ENCODE results near the gene GNPTG.

GNPTG gene

DNA sequence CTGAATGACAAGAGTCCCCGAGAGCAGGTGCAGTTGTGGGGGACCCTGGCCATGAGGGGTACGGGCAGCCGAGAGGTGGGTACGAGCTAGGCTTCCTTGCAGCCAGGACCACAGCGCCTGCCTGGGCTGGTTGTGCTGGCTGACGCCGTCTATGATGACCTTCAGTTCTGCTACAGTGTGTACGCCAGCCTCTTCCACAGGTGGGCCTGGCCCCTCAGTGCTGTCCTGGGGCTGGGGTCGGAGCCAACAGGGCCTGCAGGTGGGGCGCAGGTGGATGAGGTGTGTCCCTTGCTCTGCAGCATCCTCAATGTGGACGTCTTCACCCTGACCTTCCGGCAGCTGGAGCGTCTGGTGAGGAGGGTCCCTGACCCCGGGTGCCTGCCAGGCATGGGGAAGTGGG, 7.2 kb upstream of the GNPTG start:
- no peak overlapping the region for H3K4me3 ChIP-seq (ENCODE audit: low read depth, low read length)
- no peak for DNase-seq (ENCODE audit: low read depth)
- TF ChIP-seq, protein P1, sequence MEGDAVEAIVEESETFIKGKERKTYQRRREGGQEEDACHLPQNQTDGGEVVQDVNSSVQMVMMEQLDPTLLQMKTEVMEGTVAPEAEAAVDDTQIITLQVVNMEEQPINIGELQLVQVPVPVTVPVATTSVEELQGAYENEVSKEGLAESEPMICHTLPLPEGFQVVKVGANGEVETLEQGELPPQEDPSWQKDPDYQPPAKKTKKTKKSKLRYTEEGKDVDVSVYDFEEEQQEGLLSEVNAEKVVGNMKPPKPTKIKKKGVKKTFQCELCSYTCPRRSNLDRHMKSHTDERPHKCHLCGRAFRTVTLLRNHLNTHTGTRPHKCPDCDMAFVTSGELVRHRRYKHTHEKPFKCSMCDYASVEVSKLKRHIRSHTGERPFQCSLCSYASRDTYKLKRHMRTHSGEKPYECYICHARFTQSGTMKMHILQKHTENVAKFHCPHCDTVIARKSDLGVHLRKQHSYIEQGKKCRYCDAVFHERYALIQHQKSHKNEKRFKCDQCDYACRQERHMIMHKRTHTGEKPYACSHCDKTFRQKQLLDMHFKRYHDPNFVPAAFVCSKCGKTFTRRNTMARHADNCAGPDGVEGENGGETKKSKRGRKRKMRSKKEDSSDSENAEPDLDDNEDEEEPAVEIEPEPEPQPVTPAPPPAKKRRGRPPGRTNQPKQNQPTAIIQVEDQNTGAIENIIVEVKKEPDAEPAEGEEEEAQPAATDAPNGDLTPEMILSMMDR (IDR thresholded peaks at IDR 0.05; ENCODE audit: insufficient read depth, low read depth, low read length, missing control alignments), result no peak

DNA sequence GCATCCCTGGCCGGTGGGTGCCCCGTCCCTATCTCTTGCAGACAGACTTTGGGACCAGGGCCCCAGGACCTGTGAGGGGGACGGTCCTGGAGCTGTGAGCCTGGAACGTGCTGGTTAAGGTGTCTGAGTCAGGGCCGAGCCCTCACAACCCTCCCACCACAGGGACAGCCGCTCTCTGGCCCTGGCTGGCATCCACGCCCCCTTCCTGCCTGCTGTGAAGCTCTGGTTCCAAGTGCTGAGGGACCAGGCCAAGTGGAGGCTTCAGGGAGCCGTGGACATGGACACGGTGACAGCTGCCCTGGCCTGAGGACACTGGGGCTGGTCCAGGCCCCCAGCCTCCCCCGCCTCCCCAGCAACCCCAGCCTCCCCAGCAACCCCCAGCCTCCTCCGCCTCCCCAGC, 6.6 kb upstream of the GNPTG start:
- no peak for DNase-seq (ENCODE audit: low read depth)
- TF ChIP-seq, protein P1 (IDR thresholded peaks at IDR 0.05; ENCODE audit: insufficient read depth, low read depth, low read length, missing control alignments), result no peak
- H3K4me3 ChIP-seq (ENCODE audit: low read depth, low read length), result no peak overlapping the region

DNA sequence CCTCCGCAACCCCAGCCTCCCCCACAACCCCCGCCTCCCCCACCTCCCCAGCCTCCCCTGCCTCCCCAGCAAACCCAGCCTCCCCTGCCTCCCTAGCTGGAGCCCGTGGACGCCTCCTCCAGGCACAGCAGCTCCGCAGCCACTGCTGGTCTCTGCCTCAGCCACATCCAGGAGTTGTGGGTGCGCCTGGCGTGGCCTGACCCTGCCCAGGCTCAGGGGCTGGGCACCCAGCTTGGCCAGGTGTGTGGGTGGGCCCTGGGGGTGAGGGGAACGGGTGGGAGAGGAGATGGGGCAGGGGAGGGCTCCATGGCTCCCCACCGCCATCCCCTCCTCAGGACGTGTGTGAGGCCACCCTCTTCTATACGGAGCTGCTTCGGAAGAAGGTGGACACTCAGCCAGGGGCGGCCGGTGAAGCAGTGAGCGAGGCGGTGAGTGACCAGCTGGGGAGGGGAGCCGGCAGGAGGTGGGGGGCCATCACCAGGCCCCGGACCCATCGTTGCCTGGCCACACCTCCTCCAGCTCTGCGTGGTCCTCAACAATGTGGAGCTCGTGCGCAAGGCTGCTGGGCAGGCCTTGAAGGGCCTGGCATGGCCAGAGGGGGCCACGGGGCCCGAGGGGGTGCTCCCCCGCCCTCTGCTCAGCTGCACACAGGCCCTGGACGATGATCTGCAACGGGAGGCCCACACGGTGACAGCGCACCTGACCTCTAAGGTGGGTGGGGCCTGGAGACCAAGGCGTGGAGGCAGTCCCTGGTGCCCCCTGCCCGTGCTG, 5.9 kb upstream of the GNPTG start:
- no peak for DNase-seq (ENCODE audit: low read depth)
- TF ChIP-seq, protein P1 (IDR thresholded peaks at IDR 0.05; ENCODE audit: insufficient read depth, low read depth, low read length, missing control alignments), result no peak
- H3K4me3 ChIP-seq (ENCODE audit: low read depth, low read length), result no peak overlapping the region

DNA sequence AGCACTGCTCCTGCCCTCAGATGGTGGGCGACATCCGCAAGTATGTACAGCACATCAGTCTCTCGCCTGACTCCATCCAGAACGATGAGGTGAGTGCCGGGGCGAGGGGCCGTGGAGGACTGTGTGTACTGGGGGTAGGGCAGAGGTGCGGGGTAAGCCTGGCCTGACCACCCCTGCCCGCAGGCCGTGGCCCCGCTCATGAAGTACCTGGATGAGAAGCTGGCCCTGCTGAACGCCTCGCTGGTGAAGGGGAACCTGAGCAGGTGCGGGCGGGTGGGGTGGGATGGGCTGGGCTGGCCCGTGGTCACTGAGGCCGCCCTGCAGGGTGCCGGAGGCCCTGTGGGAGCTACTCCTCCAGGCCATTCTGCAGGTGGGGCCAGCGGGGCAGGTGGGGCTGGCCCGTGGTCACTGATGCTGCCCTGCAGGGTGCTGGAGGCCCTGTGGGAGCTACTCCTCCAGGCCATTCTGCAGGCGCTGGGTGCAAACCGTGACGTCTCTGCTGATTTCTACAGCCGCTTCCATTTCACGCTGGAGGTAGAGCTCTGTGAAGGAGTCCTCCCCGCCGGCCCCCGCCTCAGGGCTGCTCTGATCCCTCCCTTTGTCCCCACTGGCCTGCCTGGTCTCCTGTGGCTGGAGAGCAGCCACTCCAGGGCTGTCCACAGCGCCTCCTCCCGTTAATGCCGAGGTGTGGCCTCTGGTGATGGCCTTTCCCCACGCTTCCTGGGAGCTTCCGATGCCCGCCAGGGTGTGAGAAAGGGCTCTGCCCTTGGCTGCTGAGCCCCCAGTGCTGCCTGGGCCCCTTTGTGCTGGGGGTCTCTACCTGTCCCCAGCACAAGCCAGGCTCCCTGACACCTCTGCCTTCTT, 5.1 kb upstream of the GNPTG start:
- DNase-seq (ENCODE audit: low read depth), result no peak
- TF ChIP-seq, protein P1 (IDR thresholded peaks at IDR 0.05; ENCODE audit: insufficient read depth, low read depth, low read length, missing control alignments), result no peak
- H3K4me3 ChIP-seq (ENCODE audit: low read depth, low read length), result no peak overlapping the region

DNA sequence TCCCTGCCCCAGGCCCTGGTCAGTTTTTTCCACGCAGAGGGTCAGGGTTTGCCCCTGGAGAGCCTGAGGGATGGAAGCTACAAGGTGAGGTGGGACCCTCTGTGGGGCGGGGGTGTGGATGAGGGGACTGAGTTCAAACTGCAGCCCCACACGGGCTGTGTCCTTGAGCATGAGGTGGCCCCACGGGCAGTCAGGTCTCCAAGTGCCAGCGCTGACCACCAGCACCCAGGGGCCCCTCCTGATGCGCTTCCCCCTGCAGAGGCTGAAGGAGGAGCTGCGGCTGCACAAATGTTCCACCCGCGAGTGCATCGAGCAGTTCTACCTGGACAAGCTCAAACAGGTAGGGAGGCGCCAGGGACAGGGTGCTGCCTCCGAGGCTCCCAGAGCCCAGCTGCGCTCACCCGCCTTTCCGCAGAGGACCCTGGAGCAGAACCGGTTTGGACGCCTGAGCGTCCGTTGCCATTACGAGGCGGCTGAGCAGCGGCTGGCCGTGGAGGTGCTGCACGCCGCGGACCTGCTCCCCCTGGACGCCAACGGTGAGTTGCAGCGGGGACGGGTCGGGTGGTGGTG, 4.4 kb upstream of the GNPTG start:
- TF ChIP-seq, protein P1 (IDR thresholded peaks at IDR 0.05; ENCODE audit: insufficient read depth, low read depth, low read length, missing control alignments), result no peak
- H3K4me3 ChIP-seq (ENCODE audit: low read depth, low read length), result no peak overlapping the region
- no peak for DNase-seq (ENCODE audit: low read depth)

DNA sequence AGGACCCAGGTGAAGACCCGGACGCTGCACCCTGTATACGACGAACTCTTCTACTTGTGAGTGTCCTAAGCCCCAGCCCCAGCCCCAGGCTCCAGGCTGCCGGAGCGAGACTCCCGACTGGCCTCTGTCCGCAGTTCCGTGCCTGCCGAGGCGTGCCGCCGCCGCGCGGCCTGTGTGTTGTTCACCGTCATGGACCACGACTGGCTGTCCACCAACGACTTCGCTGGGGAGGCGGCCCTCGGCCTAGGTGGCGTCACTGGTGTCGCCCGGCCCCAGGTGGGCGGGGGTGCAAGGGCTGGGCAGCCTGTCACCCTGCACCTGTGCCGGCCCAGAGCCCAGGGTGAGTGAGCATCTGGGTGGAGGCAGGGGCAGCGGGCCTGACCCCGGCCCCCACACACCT, 3.8 kb upstream of the GNPTG start:
- DNase-seq (ENCODE audit: low read depth), result no peak
- TF ChIP-seq, protein P1 (IDR thresholded peaks at IDR 0.05; ENCODE audit: insufficient read depth, low read depth, low read length, missing control alignments), result no peak
- H3K4me3 ChIP-seq (ENCODE audit: low read depth, low read length), result no peak overlapping the region
